Measurements from ENCODE around the gene DHRS7. TPM values are rescaled to one million over a fixed set of nuclear protein-coding genes. Genes with fewer than 3 reads are reported as not detected.
A peak's percentile ranks its signal among the peaks of the same experiment; 100 is the strongest.

The DHRS7 gene
- polyA plus RNA-seq, 1 of the 3 experiments (the other 2 are of a cell fraction): 88.7 TPM

DNA sequence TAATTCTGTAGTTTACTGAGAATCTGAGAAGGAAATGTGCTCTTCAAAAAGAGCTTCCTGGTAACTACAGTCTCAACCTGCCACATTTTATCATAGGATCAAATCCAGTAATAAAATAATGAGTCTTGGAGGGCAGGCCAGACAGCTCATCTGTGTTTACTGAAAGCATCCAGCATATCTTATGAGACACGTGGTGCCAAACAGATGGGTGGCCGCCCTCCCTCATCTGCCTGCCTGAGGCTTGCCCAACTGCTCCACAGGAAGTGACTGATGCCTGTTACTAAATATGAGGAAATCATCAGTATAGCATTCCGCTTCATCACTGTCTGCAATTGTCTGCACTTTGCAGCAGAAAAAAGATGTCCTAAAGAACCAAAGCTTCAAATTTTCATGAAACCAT is 13.5 kb downstream of the DHRS7 start (continued):
- TF ChIP-seq REST (IDR thresholded peaks at IDR 0.05; ENCODE audit: low read depth, low read length) (no peak), FOXM1 (IDR thresholded peaks at IDR 0.05; ENCODE audit: low read depth) (no peak), NFIC (IDR thresholded peaks at IDR 0.05; ENCODE audit: borderline replicate concordance) (peak; percentile 53; the same call in 1 of the 2 replicates), ELF1 (IDR thresholded peaks at IDR 0.05) (peak; percentile 59), PBX3 (IDR thresholded peaks at IDR 0.05) (peak; percentile 79; the same call in 1 of the 2 replicates), POLR2AphosphoS5 (IDR thresholded peaks at IDR 0.05; ENCODE audit: low read depth, low read length) (peak; percentile 67; the same call in 1 of the 2 replicates), YY1 (IDR thresholded peaks at IDR 0.05; ENCODE audit: low read depth) (no peak), MXI1 (IDR thresholded peaks at IDR 0.05; ENCODE audit: low read depth, low read length) (peak; percentile 98)
- TF ChIP-seq, protein P1, sequence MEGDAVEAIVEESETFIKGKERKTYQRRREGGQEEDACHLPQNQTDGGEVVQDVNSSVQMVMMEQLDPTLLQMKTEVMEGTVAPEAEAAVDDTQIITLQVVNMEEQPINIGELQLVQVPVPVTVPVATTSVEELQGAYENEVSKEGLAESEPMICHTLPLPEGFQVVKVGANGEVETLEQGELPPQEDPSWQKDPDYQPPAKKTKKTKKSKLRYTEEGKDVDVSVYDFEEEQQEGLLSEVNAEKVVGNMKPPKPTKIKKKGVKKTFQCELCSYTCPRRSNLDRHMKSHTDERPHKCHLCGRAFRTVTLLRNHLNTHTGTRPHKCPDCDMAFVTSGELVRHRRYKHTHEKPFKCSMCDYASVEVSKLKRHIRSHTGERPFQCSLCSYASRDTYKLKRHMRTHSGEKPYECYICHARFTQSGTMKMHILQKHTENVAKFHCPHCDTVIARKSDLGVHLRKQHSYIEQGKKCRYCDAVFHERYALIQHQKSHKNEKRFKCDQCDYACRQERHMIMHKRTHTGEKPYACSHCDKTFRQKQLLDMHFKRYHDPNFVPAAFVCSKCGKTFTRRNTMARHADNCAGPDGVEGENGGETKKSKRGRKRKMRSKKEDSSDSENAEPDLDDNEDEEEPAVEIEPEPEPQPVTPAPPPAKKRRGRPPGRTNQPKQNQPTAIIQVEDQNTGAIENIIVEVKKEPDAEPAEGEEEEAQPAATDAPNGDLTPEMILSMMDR (IDR thresholded peaks at IDR 0.05): no peak

DNA sequence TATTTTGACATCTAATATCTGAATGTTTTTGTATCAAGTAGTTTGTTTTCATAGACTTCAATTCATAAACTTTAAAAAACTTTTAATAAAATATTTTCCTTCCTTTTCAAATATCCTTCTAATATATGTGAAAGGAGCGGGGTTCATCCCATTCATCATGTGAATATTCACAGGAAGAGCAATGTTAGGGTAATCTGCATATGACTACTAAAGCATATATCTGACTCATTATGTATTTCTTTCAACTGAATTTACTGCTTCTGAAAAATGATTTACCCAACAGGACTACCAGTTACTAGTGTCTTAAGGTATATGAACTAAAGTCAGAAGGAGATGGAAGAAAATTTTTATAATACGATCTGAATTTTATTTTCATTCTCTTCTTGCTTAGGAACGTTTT is 30.5 kb downstream of the DHRS7 start:
- H3K79me2 ChIP-seq (ENCODE audit: insufficient read depth): no peaks in the 10 kb centered on the region
- H3K27ac ChIP-seq (ENCODE audit: low read depth in 2 of 2, low read length in 1 of 2): no peak overlapping the region
- H3K4me1 ChIP-seq (ENCODE audit: control insufficient read depth in 1 of 2, insufficient read depth in 2 of 2, low read depth in 1 of 2, low read length in 1 of 2): no peaks in the 10 kb centered on the region
- no peak overlapping the region for H2AFZ ChIP-seq (ENCODE audit: low read depth)
- DNase-seq: no peak
- 95% methylated on average over 3 of the region's 3 CpGs for WGBS (ENCODE audit: low lambda C conversion rate)
- no peak overlapping the region for H3K4me3 ChIP-seq (ENCODE audit: low read depth in 2 of 2, low read length in 1 of 2)
- no peak overlapping the region for H3K4me2 ChIP-seq
- ChIA-PET CTCF (interaction anchor here (1.0 kb wide), 1 partner anchor 13 kb away, joined by 3 read pairs; no protein-coding TSS in a partner anchor), POLR2A (no interaction called here)
- no peaks in the 10 kb centered on the region for H3K9me2 ChIP-seq
- H3K36me3 ChIP-seq (replicated peaks in 1 of 2; ENCODE audit: control insufficient read depth in 1 of 2, insufficient read depth in 2 of 2, low read length in 1 of 2): peaks cover 27 to 58% of the 10 kb centered on the region in 2 experiments
- no peak overlapping the region for H3K9ac ChIP-seq
- H3F3A ChIP-seq (replicated peaks; ENCODE audit: insufficient read depth): peaks cover 26% of the 10 kb centered on the region
- no peaks in the 10 kb centered on the region for H4K20me1 ChIP-seq (ENCODE audit: insufficient read depth)
- H3K9me3 ChIP-seq: no peaks in the 10 kb centered on the region; the same call in 1 of the 2 replicates
- H3K27me3 ChIP-seq (ENCODE audit: insufficient read depth): no peaks in the 10 kb centered on the region
- TF ChIP-seq SMC3 (IDR thresholded peaks at IDR 0.05; ENCODE audit: low read depth, low read length) (no peak), GATA2 (CRISPR knock-in tag; IDR thresholded peaks at IDR 0.05) (no peak), YY1 (IDR thresholded peaks at IDR 0.05; ENCODE audit: low read depth) (no peak), USF1 (IDR thresholded peaks at IDR 0.05; ENCODE audit: borderline replicate concordance, low read depth) (no peak), REST (IDR thresholded peaks at IDR 0.05; ENCODE audit: low read depth, low read length) (no peak), TAF1 (IDR thresholded peaks at IDR 0.05; ENCODE audit: borderline replicate concordance, low read depth, low read length) (no peak), JUND (IDR thresholded peaks at IDR 0.05) (no peak), EZH2phosphoT487 (IDR thresholded peaks at IDR 0.05; ENCODE audit: borderline replicate concordance, low read depth) (no peak), SIN3A (IDR thresholded peaks at IDR 0.05; ENCODE audit: borderline replicate concordance, low read depth, low read length) (no peak), ELF1 (IDR thresholded peaks at IDR 0.05) (no peak), PBX3 (IDR thresholded peaks at IDR 0.05) (no peak), MEF2A (IDR thresholded peaks at IDR 0.05; ENCODE audit: borderline replicate concordance, low read depth) (no peak)

Measured in SK-N-SH (cell line).